Peyer's patch (tissue), 4 donors: ENCODE results near the gene CHST15.

Experiments used
- CTCF ChIP-seq, 6 experiments: fragments of 450-650 bp in 4 of 6; fragments of 200-600 bp in 2 of 6; sonication (generic) in 1 of 6; IDR thresholded peaks; one replicate each; pipeline ENCODE4 v1.5.1; 2017 to 2019; ENCODE audit warnings: antibody characterized with exemption in 6 of 6, mild to moderate bottlenecking in 3 of 6, moderate library complexity in 1 of 6
- POLR2A ChIP-seq, 2 donors: fragments of 450-650 bp; IDR thresholded peaks; one replicate each; pipeline ENCODE4 v1.5.1; 2017; ENCODE audit warnings: antibody characterized with exemption in 2 of 2, mild to moderate bottlenecking in 2 of 2, moderate library complexity in 2 of 2

DNA sequence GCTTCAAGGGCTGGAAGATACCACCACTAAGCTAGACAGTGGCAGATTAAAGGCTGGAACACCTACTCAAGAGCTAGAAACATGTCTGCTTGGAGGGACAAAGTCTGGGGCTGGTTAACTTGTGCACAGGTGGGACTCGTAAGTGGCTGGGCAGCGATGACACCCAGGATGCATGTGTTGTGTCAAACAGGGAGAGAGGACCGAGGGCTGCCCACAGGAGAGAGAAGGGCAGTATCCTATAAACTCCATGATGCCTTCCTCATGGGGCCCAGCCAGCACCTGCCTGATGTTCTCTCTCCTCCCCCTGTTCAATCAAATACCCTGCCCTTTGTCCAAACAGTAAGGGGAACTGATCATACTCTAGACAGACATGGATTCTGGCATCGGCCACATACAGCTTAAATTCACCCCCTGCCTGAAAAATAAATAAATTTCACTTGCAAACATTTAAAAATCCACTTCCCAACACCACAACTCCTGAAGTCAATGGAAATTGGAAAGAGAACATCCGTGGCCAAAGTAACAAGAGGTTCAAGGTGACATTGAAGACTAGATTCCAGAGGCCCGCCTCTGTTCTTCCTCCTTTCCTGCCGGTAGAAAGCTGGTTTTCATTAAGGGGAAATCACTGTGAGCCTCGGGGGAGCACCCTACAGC is 50.6 kb downstream of the CHST15 start:
- TF ChIP-seq CTCF (IDR thresholded peaks at IDR 0.05) (no peak), POLR2A (IDR thresholded peaks at IDR 0.05) (no peak)
